C4-2B (cell line): ENCODE data around the gene SGK1.
"Not testable (repeated sequence)": the region's sequence is repeated elsewhere in the genome, so short reads cannot be mapped to it uniquely, and the experiment has no call there.

Experiments
- H3K27ac ChIP-seq: fragments of 450-650 bp; 2 replicates; pipeline ENCODE4 v1.5.1; 2017
- ZFX ChIP-seq: fragments of 450-650 bp; IDR thresholded peaks from 2 replicates; pipeline ENCODE4 v1.6.1; 2017
- TF ChIP-seq, protein P1 (sequence below): fragments of 450-650 bp; conservative IDR thresholded peaks from 2 replicates; pipeline ENCODE4 v1.5.1; 2017; ENCODE audit warnings: mild to moderate bottlenecking

The SGK1 gene

GRCh38 chr6:134281388-134281787 is 36.5 kb downstream of the SGK1 start:
- H3K27ac ChIP-seq = no peak overlapping the region
- TF ChIP-seq ZFX = no peak
- TF ChIP-seq, protein P1, sequence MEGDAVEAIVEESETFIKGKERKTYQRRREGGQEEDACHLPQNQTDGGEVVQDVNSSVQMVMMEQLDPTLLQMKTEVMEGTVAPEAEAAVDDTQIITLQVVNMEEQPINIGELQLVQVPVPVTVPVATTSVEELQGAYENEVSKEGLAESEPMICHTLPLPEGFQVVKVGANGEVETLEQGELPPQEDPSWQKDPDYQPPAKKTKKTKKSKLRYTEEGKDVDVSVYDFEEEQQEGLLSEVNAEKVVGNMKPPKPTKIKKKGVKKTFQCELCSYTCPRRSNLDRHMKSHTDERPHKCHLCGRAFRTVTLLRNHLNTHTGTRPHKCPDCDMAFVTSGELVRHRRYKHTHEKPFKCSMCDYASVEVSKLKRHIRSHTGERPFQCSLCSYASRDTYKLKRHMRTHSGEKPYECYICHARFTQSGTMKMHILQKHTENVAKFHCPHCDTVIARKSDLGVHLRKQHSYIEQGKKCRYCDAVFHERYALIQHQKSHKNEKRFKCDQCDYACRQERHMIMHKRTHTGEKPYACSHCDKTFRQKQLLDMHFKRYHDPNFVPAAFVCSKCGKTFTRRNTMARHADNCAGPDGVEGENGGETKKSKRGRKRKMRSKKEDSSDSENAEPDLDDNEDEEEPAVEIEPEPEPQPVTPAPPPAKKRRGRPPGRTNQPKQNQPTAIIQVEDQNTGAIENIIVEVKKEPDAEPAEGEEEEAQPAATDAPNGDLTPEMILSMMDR = no peak

DNA sequence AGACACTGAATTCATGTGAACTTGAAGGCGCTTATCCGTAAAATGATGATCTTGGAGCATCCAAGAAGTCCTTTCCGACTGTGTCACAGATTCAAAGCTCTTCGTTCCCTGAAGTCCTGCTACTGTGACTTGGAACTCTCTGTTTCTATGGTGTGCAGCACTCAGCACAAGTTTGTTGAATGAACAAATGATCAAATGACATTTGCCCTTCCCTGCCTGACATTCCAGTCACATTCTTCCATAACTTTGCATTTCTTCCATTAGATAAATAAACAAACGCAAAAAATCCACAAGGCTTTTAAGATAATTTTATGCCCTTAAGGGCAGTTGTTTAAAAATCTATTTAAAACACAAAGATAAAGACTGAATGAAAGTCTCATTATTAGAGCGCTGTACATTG is 39.9 kb downstream of the SGK1 start:
- no peak overlapping the region for H3K27ac ChIP-seq

DNA sequence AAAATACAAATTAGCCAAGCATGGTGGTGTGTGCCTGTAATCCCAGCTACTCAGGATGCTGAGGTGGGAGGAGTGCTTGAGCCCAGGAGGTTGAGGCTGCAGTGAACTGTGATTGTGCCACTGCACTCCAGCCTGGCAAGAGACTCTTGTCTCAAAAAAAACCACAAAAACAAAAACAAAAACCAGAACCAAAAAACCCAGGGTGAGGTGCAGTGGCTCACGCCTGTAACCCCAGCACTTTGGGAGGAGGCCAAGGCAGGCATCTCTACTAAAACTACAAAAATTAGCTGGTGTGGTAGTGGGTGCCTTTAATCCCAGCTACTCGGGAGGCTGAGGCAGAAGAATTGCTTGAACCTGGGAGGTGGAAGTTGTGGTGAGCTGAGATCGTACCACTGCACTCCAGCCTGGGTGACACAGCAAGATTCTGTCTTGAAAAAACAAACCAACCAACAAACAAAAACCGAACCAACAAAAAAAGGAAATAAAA is 41.0 kb downstream of the SGK1 start:
- not testable (repeated sequence) for H3K27ac ChIP-seq

More for the DNA sequence above, 39.9 kb downstream of the SGK1 start:
- TF ChIP-seq, protein P1 = no peak
- no peak for TF ChIP-seq ZFX

DNA sequence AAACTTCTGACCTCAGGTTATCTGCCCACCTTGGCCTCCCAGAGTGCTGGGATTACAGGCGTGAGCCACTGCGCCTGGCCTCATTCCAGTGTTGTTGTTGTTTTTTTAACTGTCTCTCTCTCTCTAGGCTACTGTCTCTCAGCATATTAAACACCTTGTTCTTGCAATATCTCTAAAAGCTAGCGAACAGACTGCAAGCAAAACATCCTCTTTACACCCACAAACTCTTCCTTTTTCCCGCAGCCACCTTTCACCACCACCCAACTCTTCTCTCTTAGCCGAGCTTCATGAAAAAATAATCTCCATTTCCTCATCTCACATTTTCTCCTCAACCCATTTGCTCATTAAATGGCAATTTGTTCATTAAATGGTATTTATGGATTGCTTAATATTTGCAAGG is 45.5 kb downstream of the SGK1 start:
- TF ChIP-seq, protein P1 = no peak
- no peak for TF ChIP-seq ZFX
- no peak overlapping the region for H3K27ac ChIP-seq

- TF ChIP-seq, protein P1 = no peak
- no peak for TF ChIP-seq ZFX
Measured at GRCh38 chr6:134267917-134268361, 50.0 kb downstream of the SGK1 start.

DNA sequence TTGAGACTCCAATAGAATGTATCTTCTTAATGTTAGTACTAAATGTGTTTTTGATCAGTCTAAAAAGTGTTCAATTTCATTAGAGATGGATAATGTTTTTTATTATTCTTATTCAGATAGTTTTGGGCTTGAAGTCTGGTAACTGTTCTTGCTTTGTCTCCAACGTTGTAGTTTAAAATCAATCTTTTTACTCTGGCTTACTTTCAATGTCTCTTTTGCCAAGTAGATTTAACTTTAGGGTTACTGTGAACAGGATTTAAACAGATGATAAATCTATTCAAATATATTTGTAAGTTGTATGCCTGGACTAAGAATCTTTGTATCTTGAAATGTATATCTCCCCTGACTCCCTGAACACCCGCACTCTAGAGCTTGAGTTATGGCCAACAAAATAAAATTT is 51.1 kb downstream of the SGK1 start:
- H3K27ac ChIP-seq = no peak overlapping the region
- no peak for TF ChIP-seq ZFX
- TF ChIP-seq, protein P1 = no peak

More at GRCh38 chr6:134267917-134268361, 50.0 kb downstream of the SGK1 start:
- H3K27ac ChIP-seq = no peak overlapping the region

DNA sequence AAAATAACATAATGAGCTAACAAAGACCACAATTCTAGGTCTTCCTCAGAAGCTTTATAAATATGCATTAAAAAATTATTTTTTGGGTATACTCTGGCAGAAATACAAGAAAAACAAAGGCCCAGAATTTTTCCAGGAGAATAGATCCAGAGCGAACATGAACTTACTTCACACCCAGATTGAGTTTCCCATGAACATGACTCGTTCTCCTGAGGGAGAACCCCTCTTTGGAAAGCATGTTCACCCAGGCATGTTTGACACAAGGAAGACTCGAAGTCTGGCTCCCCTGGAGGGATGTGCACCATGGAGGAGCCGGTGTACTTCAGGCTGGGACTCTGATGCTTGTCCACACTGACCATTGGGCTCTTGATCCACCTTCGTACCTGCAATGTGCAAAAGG is 56.1 kb downstream of the SGK1 start:
- H3K27ac ChIP-seq = no peak overlapping the region
- TF ChIP-seq, protein P1 = no peak
- no peak for TF ChIP-seq ZFX

- no peak overlapping the region for H3K27ac ChIP-seq
- TF ChIP-seq ZFX = no peak
- TF ChIP-seq, protein P1 = no peak
Measured at GRCh38 chr6:134258849-134259306, 59.0 kb downstream of the SGK1 start.
